ENCODE results near the gene TMEM72. TPM values are rescaled to one million over a fixed set of nuclear protein-coding genes. Genes with fewer than 3 reads are reported as not detected.

Gene TMEM72
- polyA plus RNA-seq, 1 donor (not counting 4 experiments of a cell fraction or from before 2014, with no cell fraction given), result not detected

DNA sequence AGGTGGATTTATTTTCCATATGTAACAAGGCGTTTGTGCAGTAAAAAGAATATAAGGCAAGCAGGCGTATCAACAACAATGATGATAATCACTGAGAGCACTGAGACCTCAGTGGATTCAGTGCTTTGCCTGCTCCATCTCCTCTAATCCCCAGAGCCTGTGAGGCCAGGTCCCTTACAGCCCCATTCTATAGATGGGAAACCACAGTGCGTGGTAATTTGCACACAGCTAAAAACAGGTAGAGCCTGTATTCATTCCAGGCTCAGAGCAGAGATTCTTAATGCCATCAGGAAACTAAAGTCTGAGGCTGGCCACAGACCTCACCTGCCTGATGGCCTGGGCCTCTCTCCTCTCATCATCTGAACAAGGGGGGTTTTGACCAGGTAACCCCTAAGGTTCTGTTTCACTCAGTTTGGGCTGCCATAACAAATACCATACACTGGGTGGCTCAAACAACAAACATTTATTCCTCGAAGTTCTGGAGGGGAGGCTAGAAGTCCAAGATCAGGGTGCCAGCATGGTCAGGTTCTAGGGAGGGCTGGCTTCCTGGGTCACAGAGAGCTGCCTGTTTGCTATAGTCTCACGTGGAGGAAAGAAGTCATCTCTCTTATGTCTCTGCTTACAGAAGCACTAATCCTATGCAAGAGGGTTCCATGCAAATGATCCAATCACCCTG, 38.1 kb downstream of the TMEM72 start:
- Histone ChIP-seq H3K36me3 (ENCODE audit: control insufficient read depth in 2 of 2, extremely low read depth in 1 of 2, insufficient read depth in 2 of 2, low read length in 2 of 2) (no peaks in the 10 kb centered on the region), H3K9ac (ENCODE audit: control insufficient read depth, extremely low read depth, insufficient read depth, low read length) (no peak overlapping the region), H3K9me1 (ENCODE audit: control insufficient read depth, extremely low read depth, insufficient read depth, low read length) (no peaks in the 10 kb centered on the region), H3K4me1 (ENCODE audit: control insufficient read depth, extremely low read depth, insufficient read depth, low read length) (no peaks in the 10 kb centered on the region), H3K4me3 (ENCODE audit: control insufficient read depth in 2 of 3, extremely low read depth in 1 of 3, insufficient read depth in 2 of 3, low read depth in 1 of 3, low read length in 3 of 3) (no peak overlapping the region), H3K27me3 (ENCODE audit: control insufficient read depth, extremely low read depth, insufficient read depth, low read length) (no peaks in the 10 kb centered on the region), H2AFZ (ENCODE audit: control insufficient read depth, low read length) (no peak overlapping the region), H3K27ac (ENCODE audit: control insufficient read depth, insufficient read depth, low read length) (no peak overlapping the region), H3K79me2 (ENCODE audit: control insufficient read depth, insufficient read depth, low read length) (no peaks in the 10 kb centered on the region), H3K4me2 (ENCODE audit: control insufficient read depth, extremely low read depth, insufficient read depth, low read depth, low read length) (no peak overlapping the region), H4K20me1 (ENCODE audit: control insufficient read depth, extremely low read depth, insufficient read depth, low read length) (no peaks in the 10 kb centered on the region), H3K9me3 (ENCODE audit: control insufficient read depth, low read depth, low read length) (no peaks in the 10 kb centered on the region)
- FAIRE-seq (no peak), DNase-seq (ENCODE audit: low read depth, low spot score) (no peak)
- dilution Hi-C loops (cut with MboI; ENCODE audit: extremely low pct_ligation_motif_present, low sequenced_read_pairs), result no loop called here
- no peak for TF ChIP-seq EZH2 (IDR thresholded peaks at IDR 0.05; ENCODE audit: low read length)
- TF ChIP-seq, protein P1, sequence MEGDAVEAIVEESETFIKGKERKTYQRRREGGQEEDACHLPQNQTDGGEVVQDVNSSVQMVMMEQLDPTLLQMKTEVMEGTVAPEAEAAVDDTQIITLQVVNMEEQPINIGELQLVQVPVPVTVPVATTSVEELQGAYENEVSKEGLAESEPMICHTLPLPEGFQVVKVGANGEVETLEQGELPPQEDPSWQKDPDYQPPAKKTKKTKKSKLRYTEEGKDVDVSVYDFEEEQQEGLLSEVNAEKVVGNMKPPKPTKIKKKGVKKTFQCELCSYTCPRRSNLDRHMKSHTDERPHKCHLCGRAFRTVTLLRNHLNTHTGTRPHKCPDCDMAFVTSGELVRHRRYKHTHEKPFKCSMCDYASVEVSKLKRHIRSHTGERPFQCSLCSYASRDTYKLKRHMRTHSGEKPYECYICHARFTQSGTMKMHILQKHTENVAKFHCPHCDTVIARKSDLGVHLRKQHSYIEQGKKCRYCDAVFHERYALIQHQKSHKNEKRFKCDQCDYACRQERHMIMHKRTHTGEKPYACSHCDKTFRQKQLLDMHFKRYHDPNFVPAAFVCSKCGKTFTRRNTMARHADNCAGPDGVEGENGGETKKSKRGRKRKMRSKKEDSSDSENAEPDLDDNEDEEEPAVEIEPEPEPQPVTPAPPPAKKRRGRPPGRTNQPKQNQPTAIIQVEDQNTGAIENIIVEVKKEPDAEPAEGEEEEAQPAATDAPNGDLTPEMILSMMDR (optimal IDR thresholded peaks at IDR 0.05 in 1 of 3, IDR thresholded peaks at IDR 0.05 in 1 of 3, conservative IDR thresholded peaks at IDR 0.05 in 1 of 3; ENCODE audit: extremely low read depth in 1 of 3, insufficient read depth in 2 of 3, low read length in 3 of 3), result no peak

DNA sequence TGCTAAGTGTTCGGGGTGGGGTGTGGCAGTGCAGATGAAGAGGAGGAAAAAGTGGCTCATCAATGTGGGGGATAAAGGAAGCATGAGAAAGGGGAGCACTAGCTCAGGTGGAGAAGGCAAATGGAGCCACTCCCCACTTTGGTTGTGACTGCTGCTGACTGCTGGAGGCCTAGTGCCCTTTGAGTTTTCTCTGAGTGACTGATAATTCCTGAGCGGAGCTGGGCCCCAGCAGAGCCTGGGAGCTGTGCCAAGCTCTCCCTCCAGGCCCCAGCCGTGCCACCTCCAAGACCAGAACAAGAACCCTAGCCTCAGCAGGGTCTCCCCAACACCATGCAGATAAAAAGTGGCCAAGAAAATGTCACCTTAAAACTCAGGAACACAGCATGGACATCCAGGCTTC, 38.8 kb downstream of the TMEM72 start:
- no peaks in the 10 kb centered on the region for H3K36me3 ChIP-seq (ENCODE audit: control insufficient read depth in 2 of 2, extremely low read depth in 1 of 2, insufficient read depth in 2 of 2, low read length in 2 of 2)
- no peak for FAIRE-seq

More for the DNA sequence above, 38.8 kb downstream of the TMEM72 start:
- H3K4me1 ChIP-seq (ENCODE audit: control insufficient read depth, extremely low read depth, insufficient read depth, low read length), result no peaks in the 10 kb centered on the region
- H3K9ac ChIP-seq (ENCODE audit: control insufficient read depth, extremely low read depth, insufficient read depth, low read length), result no peak overlapping the region
- no peaks in the 10 kb centered on the region for H3K9me1 ChIP-seq (ENCODE audit: control insufficient read depth, extremely low read depth, insufficient read depth, low read length)
- H3K27ac ChIP-seq (ENCODE audit: control insufficient read depth, insufficient read depth, low read length), result no peak overlapping the region
- dilution Hi-C loops (cut with MboI; ENCODE audit: extremely low pct_ligation_motif_present, low sequenced_read_pairs), result no loop called here
- H3K27me3 ChIP-seq (ENCODE audit: control insufficient read depth, extremely low read depth, insufficient read depth, low read length), result no peaks in the 10 kb centered on the region
- no peak overlapping the region for H2AFZ ChIP-seq (ENCODE audit: control insufficient read depth, low read length)
- no peaks in the 10 kb centered on the region for H3K9me3 ChIP-seq (ENCODE audit: control insufficient read depth, low read depth, low read length)
- no peak for TF ChIP-seq EZH2 (IDR thresholded peaks at IDR 0.05; ENCODE audit: low read length)
- TF ChIP-seq, protein P1 (optimal IDR thresholded peaks at IDR 0.05 in 1 of 3, IDR thresholded peaks at IDR 0.05 in 1 of 3, conservative IDR thresholded peaks at IDR 0.05 in 1 of 3; ENCODE audit: extremely low read depth in 1 of 3, insufficient read depth in 2 of 3, low read length in 3 of 3), result no peak
- no peaks in the 10 kb centered on the region for H4K20me1 ChIP-seq (ENCODE audit: control insufficient read depth, extremely low read depth, insufficient read depth, low read length)
- H3K79me2 ChIP-seq (ENCODE audit: control insufficient read depth, insufficient read depth, low read length), result no peaks in the 10 kb centered on the region
- H3K4me2 ChIP-seq (ENCODE audit: control insufficient read depth, extremely low read depth, insufficient read depth, low read depth, low read length), result no peak overlapping the region
- no peak for DNase-seq (ENCODE audit: low read depth, low spot score)
- no peak overlapping the region for H3K4me3 ChIP-seq (ENCODE audit: control insufficient read depth in 2 of 3, extremely low read depth in 1 of 3, insufficient read depth in 2 of 3, low read depth in 1 of 3, low read length in 3 of 3)
